Measurements from ENCODE around the gene HNRNPH3.

HNRNPH3 gene, protein sequence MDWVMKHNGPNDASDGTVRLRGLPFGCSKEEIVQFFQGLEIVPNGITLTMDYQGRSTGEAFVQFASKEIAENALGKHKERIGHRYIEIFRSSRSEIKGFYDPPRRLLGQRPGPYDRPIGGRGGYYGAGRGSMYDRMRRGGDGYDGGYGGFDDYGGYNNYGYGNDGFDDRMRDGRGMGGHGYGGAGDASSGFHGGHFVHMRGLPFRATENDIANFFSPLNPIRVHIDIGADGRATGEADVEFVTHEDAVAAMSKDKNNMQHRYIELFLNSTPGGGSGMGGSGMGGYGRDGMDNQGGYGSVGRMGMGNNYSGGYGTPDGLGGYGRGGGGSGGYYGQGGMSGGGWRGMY

DNA sequence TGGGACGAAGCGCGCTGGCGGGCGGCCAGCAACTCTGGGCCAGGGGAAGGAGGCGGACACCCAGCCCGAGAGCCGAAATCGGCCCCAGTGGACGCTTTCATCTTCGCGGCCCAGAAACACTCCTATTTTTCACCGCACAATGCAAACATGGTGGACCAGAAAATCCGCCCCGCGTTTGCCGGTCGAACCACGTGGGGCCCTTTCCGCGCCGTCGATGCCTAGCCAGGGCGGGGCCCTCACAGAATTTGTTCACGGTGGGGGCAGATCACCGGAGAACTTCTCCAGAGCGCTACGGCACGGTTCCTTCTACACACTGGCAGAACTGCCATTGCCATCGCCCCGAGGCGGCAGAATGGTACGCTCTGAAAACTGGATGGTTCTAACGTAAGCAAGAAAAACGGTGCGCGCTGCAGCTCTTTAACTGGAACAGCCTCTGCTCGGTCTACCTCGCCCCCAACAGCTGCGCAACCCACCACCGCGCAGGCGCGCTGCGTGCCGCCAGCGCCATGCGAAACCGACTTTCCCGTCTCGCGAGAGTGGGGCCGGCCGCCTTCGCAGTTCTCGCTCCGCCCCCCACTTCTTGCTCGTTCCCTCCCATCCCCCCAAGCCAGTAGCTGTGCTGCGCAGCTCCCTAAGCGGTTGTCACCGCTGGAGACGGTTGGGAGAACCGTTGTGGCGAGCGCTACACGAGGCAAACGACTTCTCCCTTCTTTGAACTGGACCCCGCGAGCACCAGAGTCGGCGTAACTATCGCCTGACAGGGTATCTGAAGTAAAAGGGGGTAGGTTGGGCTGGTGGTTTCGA lies at the start of gene HNRNPH3:
HNRNPH3 (plus strand) TSS at position 610 of the 804 bp plus-strand sequence. CDS start 5,158 bp downstream, outside the sequence.
- Histone ChIP-seq H3K27ac (ENCODE audit: low read depth, low read length) (peak within 1 kb of the TSS; percentile 95), H3K27me3 (ENCODE audit: control insufficient read depth in 1 of 2, insufficient read depth in 2 of 2, low read length in 2 of 2) (no peaks in the 10 kb centered on the region), H3K9me3 (ENCODE audit: control insufficient read depth in 1 of 2, low read length in 2 of 2) (no peaks in the 10 kb centered on the region), H3K4me3 (ENCODE audit: low read depth in 1 of 2, low read length in 2 of 2) (peak within 1 kb of the TSS; percentile 91 to 94), H3K36me3 (ENCODE audit: control insufficient read depth in 1 of 2, insufficient read depth in 2 of 2, low read length in 2 of 2) (no peaks in the 10 kb centered on the region), H3K4me1 (ENCODE audit: control insufficient read depth in 1 of 2, insufficient read depth in 2 of 2, low read length in 2 of 2) (peaks cover 37 to 41% of the 10 kb centered on the region in 2 donors), H3K9ac (ENCODE audit: low read depth in 1 of 2, low read length in 2 of 2) (peak within 1 kb of the TSS; percentile 94 to 99)

DNA sequence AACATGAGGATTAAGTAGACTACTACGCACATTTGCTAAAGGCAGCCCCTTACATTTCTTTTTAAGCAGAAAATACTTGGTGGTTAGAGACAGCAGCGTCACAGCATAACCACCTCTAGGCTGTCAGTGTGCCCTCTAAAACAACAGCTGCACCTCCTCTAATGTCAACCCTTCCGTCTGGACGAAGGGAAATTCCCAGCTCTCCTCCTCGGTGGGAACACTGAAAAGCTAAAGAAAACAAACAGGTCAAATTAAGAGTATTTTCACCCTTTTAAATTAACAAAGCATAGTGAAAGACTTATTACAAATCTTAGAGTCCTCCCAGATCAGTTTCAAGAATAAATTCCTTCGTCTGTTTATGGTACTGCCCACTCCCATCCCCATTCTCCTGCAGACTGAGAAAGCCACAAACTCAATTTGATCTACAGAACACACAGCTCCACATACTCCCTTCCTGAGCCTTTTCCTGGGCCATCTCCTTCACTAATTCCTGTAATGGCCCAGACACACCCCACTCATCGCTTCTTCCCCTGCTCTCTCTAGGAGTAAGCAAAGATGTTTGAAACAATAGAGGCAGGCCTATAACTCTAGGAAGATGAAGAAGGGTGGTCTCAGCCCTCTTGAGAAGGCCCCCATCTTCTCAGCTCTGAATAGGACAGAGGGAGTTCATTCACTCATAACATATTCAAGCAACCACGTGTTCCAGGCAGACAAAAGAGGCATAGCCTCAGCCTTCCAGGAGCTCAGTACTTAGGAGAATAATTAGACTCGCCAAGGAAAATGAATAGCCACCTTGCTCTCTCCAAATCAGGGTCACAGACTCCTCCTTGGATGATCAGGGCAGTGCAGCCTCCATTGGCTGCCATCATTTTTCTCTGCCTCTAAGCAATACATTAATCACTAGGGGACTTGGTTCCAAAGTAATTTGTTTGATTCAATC lies 47.5 kb upstream of the HNRNPH3 start:
- Histone ChIP-seq H3K27me3 (ENCODE audit: control insufficient read depth in 1 of 2, insufficient read depth in 2 of 2, low read length in 2 of 2) (no peaks in the 10 kb centered on the region), H3K36me3 (ENCODE audit: control insufficient read depth in 1 of 2, insufficient read depth in 2 of 2, low read length in 2 of 2) (peaks cover 14 to 46% of the 10 kb centered on the region in 2 donors), H3K4me3 (ENCODE audit: low read depth in 1 of 2, low read length in 2 of 2) (no peak overlapping the region), H3K9me3 (ENCODE audit: control insufficient read depth in 1 of 2, low read length in 2 of 2) (no peaks in the 10 kb centered on the region), H3K4me1 (ENCODE audit: control insufficient read depth in 1 of 2, insufficient read depth in 2 of 2, low read length in 2 of 2) (no peaks in the 10 kb centered on the region), H3K27ac (ENCODE audit: low read depth, low read length) (no peak overlapping the region), H3K9ac (ENCODE audit: low read depth in 1 of 2, low read length in 2 of 2) (no peak overlapping the region)

DNA sequence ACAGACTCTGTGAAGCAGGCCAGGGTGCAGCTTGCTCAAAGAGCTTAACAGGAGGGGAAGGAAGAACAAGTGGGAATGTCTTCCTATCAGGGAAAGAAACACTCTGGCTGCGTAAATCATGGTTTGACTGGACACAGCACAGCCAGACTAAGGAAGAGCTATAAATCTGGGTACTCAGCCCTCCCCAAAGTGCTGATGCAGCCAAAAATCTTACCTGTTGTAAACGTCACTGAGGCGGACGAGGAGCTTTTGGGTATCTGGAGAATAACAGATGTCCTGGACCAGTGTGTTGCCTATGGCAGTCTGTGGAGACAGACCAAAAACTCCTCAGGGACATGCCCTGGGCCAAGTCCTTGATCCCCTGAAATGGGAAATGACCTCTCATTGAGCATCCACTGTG lies 43.1 kb upstream of the HNRNPH3 start:
- Histone ChIP-seq H3K27me3 (ENCODE audit: control insufficient read depth in 1 of 2, insufficient read depth in 2 of 2, low read length in 2 of 2) (no peaks in the 10 kb centered on the region), H3K27ac (ENCODE audit: low read depth, low read length) (no peak overlapping the region)

DNA sequence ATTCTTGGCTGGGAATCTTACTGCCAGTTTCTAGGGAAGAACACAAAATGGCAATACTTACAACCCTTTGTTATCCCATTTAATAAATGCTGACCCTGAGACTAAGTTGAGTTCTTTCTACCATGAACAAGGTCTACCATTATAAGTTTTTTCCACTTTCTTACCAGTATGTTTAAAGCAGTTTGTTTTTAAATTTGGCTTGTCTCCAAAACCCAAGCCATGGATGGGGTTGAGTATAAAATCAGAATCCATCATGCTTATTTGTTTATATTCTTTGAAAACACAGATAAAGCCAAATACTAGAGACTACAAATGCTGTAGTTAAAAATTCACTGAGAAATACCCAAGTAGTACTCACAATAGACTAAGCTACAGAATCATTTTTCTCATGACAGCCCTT lies 41.1 kb upstream of the HNRNPH3 start:
- Histone ChIP-seq H3K4me3 (ENCODE audit: low read depth in 1 of 2, low read length in 2 of 2) (no peak overlapping the region), H3K27me3 (ENCODE audit: control insufficient read depth in 1 of 2, insufficient read depth in 2 of 2, low read length in 2 of 2) (no peaks in the 10 kb centered on the region), H3K4me1 (ENCODE audit: control insufficient read depth in 1 of 2, insufficient read depth in 2 of 2, low read length in 2 of 2) (no peaks in the 10 kb centered on the region), H3K9me3 (ENCODE audit: control insufficient read depth in 1 of 2, low read length in 2 of 2) (no peaks in the 10 kb centered on the region), H3K27ac (ENCODE audit: low read depth, low read length) (no peak overlapping the region), H3K9ac (ENCODE audit: low read depth in 1 of 2, low read length in 2 of 2) (no peak overlapping the region), H3K36me3 (ENCODE audit: control insufficient read depth in 1 of 2, insufficient read depth in 2 of 2, low read length in 2 of 2) (peaks cover 31 to 69% of the 10 kb centered on the region in 2 donors)

More for the DNA sequence above, 43.1 kb upstream of the HNRNPH3 start:
- Histone ChIP-seq H3K4me3 (ENCODE audit: low read depth in 1 of 2, low read length in 2 of 2) (no peak overlapping the region), H3K4me1 (ENCODE audit: control insufficient read depth in 1 of 2, insufficient read depth in 2 of 2, low read length in 2 of 2) (no peaks in the 10 kb centered on the region), H3K9ac (ENCODE audit: low read depth in 1 of 2, low read length in 2 of 2) (no peak overlapping the region), H3K9me3 (ENCODE audit: control insufficient read depth in 1 of 2, low read length in 2 of 2) (no peaks in the 10 kb centered on the region), H3K36me3 (ENCODE audit: control insufficient read depth in 1 of 2, insufficient read depth in 2 of 2, low read length in 2 of 2) (peaks cover 28 to 75% of the 10 kb centered on the region in 2 donors)

DNA sequence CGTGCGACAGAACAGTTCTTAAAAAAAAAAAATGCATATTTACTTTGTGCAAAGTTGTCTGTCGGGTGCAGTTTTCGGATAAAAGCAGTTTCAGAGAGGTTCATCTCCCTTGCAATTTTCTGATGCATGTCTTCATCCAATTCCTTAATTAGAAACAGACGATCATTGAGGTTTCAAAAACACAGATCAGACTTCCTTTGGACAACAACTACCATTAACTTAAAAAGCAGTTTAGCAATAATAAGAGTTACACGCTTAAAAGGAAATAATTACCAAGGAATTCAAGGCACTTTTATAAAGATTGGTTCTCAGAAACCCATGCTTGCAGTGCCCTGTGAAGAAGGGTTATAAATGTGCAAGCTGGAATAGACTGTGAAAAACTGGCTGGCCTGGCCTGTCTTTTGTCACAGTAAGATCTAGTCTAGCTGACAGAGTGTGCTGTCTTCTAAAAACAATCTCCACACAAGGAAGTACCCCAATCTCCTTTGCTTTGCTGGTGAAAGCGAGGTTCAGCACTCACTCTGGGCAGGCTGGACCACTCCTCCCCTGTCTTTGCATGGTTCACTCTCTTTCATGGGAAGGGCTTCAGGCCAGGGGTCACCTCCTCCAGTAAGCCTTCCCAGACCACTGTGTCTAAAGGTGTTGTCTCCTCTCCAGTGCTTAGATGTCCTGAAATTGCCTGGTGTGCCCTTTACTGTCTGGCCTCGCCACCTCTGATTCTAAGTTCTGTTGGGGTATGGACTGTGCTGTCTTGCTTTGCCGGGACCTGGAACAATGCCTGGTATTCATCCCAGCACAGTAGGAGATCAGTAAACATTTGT lies 34.8 kb upstream of the HNRNPH3 start:
- Histone ChIP-seq H3K4me1 (ENCODE audit: control insufficient read depth in 1 of 2, insufficient read depth in 2 of 2, low read length in 2 of 2) (peaks cover 11 to 20% of the 10 kb centered on the region in 2 donors), H3K36me3 (ENCODE audit: control insufficient read depth in 1 of 2, insufficient read depth in 2 of 2, low read length in 2 of 2) (peaks cover 8 to 44% of the 10 kb centered on the region in 2 donors), H3K9ac (ENCODE audit: low read depth in 1 of 2, low read length in 2 of 2) (no peak overlapping the region), H3K4me3 (ENCODE audit: low read depth in 1 of 2, low read length in 2 of 2) (no peak overlapping the region), H3K27me3 (ENCODE audit: control insufficient read depth in 1 of 2, insufficient read depth in 2 of 2, low read length in 2 of 2) (no peaks in the 10 kb centered on the region), H3K9me3 (ENCODE audit: control insufficient read depth in 1 of 2, low read length in 2 of 2) (no peaks in the 10 kb centered on the region), H3K27ac (ENCODE audit: low read depth, low read length) (no peak overlapping the region)

DNA sequence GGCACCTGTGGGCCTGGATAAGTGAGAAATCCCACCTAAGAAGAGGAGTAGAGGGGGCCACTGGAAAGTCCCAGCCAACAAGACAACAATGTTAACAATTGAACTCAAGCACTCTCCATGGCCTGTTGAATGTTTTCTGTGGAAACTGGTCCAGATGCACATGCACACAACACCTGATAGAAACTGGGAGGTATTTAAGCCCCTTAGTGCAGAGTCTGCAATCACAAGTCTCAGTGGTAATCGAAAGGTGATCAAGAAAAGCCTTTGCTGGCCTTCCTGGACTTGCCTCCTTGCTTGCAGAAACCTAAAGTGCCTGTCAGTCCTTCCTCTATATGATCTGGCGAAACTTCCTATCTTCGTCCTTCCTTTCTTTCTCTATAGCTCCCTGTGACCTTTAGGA lies 30.6 kb upstream of the HNRNPH3 start:
- Histone ChIP-seq H3K27ac (ENCODE audit: low read depth, low read length) (no peak overlapping the region), H3K36me3 (ENCODE audit: control insufficient read depth in 1 of 2, insufficient read depth in 2 of 2, low read length in 2 of 2) (peaks cover 0 to 16% of the 10 kb centered on the region in 2 donors), H3K27me3 (ENCODE audit: control insufficient read depth in 1 of 2, insufficient read depth in 2 of 2, low read length in 2 of 2) (no peaks in the 10 kb centered on the region), H3K4me3 (ENCODE audit: low read depth in 1 of 2, low read length in 2 of 2) (peak overlapping the region in 1 of 2 donors; percentile 47), H3K4me1 (ENCODE audit: control insufficient read depth in 1 of 2, insufficient read depth in 2 of 2, low read length in 2 of 2) (peaks cover 12 to 20% of the 10 kb centered on the region in 2 donors), H3K9me3 (ENCODE audit: control insufficient read depth in 1 of 2, low read length in 2 of 2) (no peaks in the 10 kb centered on the region), H3K9ac (ENCODE audit: low read depth in 1 of 2, low read length in 2 of 2) (no peak overlapping the region)

DNA sequence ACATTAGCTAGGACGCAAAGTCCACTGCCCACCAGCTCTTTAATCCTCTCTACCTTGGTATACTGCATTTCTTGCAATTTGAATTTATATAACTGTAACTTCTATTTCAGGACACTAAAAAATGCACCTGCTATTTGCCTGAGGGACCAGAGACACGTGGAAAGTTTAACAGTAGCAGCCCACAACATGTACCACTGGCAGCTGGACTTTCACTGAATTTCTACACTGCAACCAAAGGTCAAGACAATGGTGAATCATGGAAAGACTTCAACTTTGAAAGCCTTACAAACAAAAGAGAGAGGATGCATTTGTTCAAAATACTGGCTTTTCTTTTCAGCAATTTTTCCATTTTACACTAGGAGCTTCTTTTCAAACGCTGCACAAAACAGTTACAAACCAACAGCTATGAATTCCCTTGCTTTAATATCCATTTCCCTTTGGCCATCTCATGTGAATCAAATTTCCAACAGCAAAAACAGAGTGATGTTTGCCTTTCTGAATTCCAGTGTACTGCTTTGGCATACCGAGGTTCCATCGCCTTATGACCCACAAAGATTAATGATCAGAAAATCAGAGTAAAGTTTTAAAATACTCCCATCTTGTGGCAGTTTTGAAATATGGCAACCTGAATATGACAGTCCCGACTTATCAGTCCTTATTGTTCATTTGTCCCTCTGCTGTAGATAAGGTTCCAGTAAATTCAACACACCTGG lies 29.9 kb upstream of the HNRNPH3 start:
- Histone ChIP-seq H3K27ac (ENCODE audit: low read depth, low read length) (no peak overlapping the region), H3K4me3 (ENCODE audit: low read depth in 1 of 2, low read length in 2 of 2) (peak overlapping the region; percentile 0 to 47), H3K4me1 (ENCODE audit: control insufficient read depth in 1 of 2, insufficient read depth in 2 of 2, low read length in 2 of 2) (peaks cover 12 to 20% of the 10 kb centered on the region in 2 donors), H3K9ac (ENCODE audit: low read depth in 1 of 2, low read length in 2 of 2) (no peak overlapping the region), H3K9me3 (ENCODE audit: control insufficient read depth in 1 of 2, low read length in 2 of 2) (no peaks in the 10 kb centered on the region), H3K36me3 (ENCODE audit: control insufficient read depth in 1 of 2, insufficient read depth in 2 of 2, low read length in 2 of 2) (peaks cover 0 to 10% of the 10 kb centered on the region in 2 donors), H3K27me3 (ENCODE audit: control insufficient read depth in 1 of 2, insufficient read depth in 2 of 2, low read length in 2 of 2) (no peaks in the 10 kb centered on the region)

DNA sequence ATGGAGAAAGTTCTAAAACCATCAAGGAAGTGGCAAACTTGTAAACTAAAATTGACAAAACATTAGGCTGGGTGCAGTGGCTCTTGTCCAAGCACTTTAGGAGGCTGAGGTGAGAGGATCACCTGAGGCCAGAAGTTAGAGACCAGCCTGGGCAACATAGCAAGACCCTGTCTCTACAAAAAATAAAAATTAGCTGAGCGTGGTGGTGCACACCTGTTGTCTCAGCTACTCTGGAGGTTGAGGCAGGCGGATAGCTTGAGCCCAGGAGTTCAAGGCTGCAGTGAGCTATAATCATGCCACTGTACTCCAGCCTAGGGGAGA lies 29.4 kb upstream of the HNRNPH3 start:
- no peak overlapping the region for H3K4me3 ChIP-seq (ENCODE audit: low read depth in 1 of 2, low read length in 2 of 2)
- H3K36me3 ChIP-seq (ENCODE audit: control insufficient read depth in 1 of 2, insufficient read depth in 2 of 2, low read length in 2 of 2), result peaks cover 0 to 5% of the 10 kb centered on the region in 2 donors
- H3K9ac ChIP-seq (ENCODE audit: low read depth in 1 of 2, low read length in 2 of 2), result no peak overlapping the region
- no peaks in the 10 kb centered on the region for H3K27me3 ChIP-seq (ENCODE audit: control insufficient read depth in 1 of 2, insufficient read depth in 2 of 2, low read length in 2 of 2)
- H3K27ac ChIP-seq (ENCODE audit: low read depth, low read length), result no peak overlapping the region
- no peaks in the 10 kb centered on the region for H3K9me3 ChIP-seq (ENCODE audit: control insufficient read depth in 1 of 2, low read length in 2 of 2)
- H3K4me1 ChIP-seq (ENCODE audit: control insufficient read depth in 1 of 2, insufficient read depth in 2 of 2, low read length in 2 of 2), result peaks cover 12 to 20% of the 10 kb centered on the region in 2 donors

DNA sequence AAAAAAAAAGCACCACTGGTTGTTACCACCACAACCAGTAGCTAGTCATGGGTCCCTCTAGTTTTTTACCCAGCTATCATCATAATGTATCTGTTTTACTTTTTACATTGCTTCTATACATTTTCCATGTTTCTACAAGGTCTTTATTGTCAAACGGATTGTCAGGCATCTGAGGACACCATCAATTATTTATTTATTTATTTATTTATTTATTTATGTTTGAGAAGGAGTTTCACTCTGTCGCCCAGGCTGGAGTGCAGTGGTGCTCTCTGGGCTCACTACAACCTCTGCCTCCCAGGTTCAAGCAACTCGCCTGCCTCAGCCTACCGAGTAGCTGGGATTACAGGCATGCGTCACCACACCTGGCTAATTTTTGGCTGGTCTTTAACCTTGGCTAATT lies 29.0 kb upstream of the HNRNPH3 start:
- Histone ChIP-seq H3K9ac (ENCODE audit: low read depth in 1 of 2, low read length in 2 of 2) (no peak overlapping the region), H3K36me3 (ENCODE audit: control insufficient read depth in 1 of 2, insufficient read depth in 2 of 2, low read length in 2 of 2) (peaks cover 0 to 4% of the 10 kb centered on the region in 2 donors), H3K9me3 (ENCODE audit: control insufficient read depth in 1 of 2, low read length in 2 of 2) (no peaks in the 10 kb centered on the region)

More for the DNA sequence above, 29.0 kb upstream of the HNRNPH3 start:
- H3K4me1 ChIP-seq (ENCODE audit: control insufficient read depth in 1 of 2, insufficient read depth in 2 of 2, low read length in 2 of 2), result peaks cover 12 to 20% of the 10 kb centered on the region in 2 donors
- no peak overlapping the region for H3K4me3 ChIP-seq (ENCODE audit: low read depth in 1 of 2, low read length in 2 of 2)
- H3K27me3 ChIP-seq (ENCODE audit: control insufficient read depth in 1 of 2, insufficient read depth in 2 of 2, low read length in 2 of 2), result no peaks in the 10 kb centered on the region
- H3K27ac ChIP-seq (ENCODE audit: low read depth, low read length), result no peak overlapping the region

Measured in duodenal mucosa (tissue), 2 donors.